ENCODE measurements around the gene PARP14. TPM values are rescaled to one million over a fixed set of nuclear protein-coding genes. Genes with fewer than 3 reads are reported as not detected.

The PARP14 gene
- total RNA-seq, 1 experiment from 2014 or later: 17.4 TPM

DNA sequence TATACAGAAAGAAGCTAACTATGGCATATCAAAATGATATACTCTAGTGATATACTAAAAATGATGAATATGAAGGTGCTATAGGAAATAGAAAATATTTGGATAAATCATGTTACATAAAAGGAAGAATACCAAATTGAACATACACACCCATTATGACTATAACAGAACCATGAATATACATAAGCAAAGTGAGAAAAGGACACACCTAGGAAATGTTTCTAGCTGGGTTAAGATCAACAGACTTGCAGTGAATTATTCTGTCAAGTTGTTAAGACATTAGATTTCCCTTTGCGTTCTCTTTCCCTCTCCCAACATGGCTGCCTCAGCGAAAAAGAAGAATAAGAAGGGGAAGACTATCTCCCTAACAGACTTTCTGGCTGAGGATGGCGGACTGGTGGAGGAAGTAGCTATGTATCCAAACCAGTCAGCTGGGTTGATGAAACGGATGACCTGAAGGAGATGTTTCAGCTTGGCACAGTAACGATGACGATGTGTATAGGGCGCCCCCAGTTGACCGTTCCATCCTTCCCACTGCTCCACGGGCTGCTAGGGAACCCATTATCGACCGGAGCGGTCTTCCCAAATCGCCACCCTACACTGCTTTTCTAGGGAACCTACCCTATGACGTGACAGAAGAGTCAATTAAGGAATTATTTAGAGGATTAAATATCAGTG, 20.2 kb upstream of the PARP14 start:
- Histone ChIP-seq H3K79me1 (ENCODE audit: insufficient read depth, low read depth, low read length, poor library complexity, severe bottlenecking) (no peaks in the 10 kb centered on the region), H3K14ac (ENCODE audit: insufficient read depth, low read length) (no peak overlapping the region), H3T11ph (ENCODE audit: low read length) (no peak overlapping the region), H3K27me3 (ENCODE audit: insufficient read depth, low read length) (no peaks in the 10 kb centered on the region), H3K18ac (ENCODE audit: insufficient read length, low read depth, low read length) (no peak overlapping the region), H2BK12ac (ENCODE audit: insufficient read length, low read depth, low read length) (no peak overlapping the region), H2AK5ac (ENCODE audit: insufficient read length, low read length) (no peak overlapping the region), H4K5ac (ENCODE audit: insufficient read length, low read depth, low read length) (no peak overlapping the region), H2BK5ac (ENCODE audit: insufficient read length, low read length) (no peak overlapping the region), H3K56ac (ENCODE audit: insufficient read length, low read depth, low read length) (no peak overlapping the region), H3K23me2 (ENCODE audit: insufficient read length, low read depth, low read length, poor library complexity, severe bottlenecking) (no peaks in the 10 kb centered on the region), H3K4me2 (ENCODE audit: insufficient read depth, insufficient read length, low read length) (no peak overlapping the region), H3K23ac (ENCODE audit: insufficient read length, low read depth, low read length) (no peak overlapping the region), H3K9ac (ENCODE audit: extremely low read depth, insufficient read length, low read length) (no peak overlapping the region), H2BK15ac (ENCODE audit: low read depth, low read length) (no peak overlapping the region), H4K8ac (replicated peaks; ENCODE audit: insufficient read length, low read depth, low read length) (no peak overlapping the region), H2AFZ (ENCODE audit: low read length) (no peak overlapping the region), H3K4ac (ENCODE audit: low read depth, low read length) (no peak overlapping the region), H3K27ac (ENCODE audit: insufficient read length, low read depth, low read length) (no peak overlapping the region), H4K20me1 (ENCODE audit: control insufficient read depth, insufficient read depth, insufficient read length) (no peaks in the 10 kb centered on the region), H4K91ac (ENCODE audit: insufficient read length, low read depth, low read length) (no peak overlapping the region), H2BK120ac (ENCODE audit: low read depth, low read length, poor library complexity, severe bottlenecking) (no peak overlapping the region), H3K79me2 (ENCODE audit: insufficient read depth, low read length) (no peaks in the 10 kb centered on the region), H3K9me3 (ENCODE audit: control insufficient read depth, low read depth, low read length) (no peaks in the 10 kb centered on the region), H2BK20ac (ENCODE audit: low read depth, low read length, poor library complexity, severe bottlenecking) (no peak overlapping the region), H3K4me1 (ENCODE audit: insufficient read depth, low read length) (no peaks in the 10 kb centered on the region)
- WGBS (ENCODE audit: extremely low coverage, insufficient read length, low lambda C conversion rate): no CpG with 5 or more reads among the region's 14 CpGs
- no peaks in the 10 kb centered on the region; a peak in 1 of 5 replicates for H3K9me3 Mint-ChIP-seq
- H3K27ac Mint-ChIP-seq: no peak overlapping the region
- H3K36me3 Mint-ChIP-seq (ENCODE audit: insufficient read depth in 1 of 3, low read depth in 3 of 3): no peaks in the 10 kb centered on the region
- TF ChIP-seq, protein P1, sequence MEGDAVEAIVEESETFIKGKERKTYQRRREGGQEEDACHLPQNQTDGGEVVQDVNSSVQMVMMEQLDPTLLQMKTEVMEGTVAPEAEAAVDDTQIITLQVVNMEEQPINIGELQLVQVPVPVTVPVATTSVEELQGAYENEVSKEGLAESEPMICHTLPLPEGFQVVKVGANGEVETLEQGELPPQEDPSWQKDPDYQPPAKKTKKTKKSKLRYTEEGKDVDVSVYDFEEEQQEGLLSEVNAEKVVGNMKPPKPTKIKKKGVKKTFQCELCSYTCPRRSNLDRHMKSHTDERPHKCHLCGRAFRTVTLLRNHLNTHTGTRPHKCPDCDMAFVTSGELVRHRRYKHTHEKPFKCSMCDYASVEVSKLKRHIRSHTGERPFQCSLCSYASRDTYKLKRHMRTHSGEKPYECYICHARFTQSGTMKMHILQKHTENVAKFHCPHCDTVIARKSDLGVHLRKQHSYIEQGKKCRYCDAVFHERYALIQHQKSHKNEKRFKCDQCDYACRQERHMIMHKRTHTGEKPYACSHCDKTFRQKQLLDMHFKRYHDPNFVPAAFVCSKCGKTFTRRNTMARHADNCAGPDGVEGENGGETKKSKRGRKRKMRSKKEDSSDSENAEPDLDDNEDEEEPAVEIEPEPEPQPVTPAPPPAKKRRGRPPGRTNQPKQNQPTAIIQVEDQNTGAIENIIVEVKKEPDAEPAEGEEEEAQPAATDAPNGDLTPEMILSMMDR (conservative IDR thresholded peaks at IDR 0.05): peak; percentile 70
- DNase-seq: peak; percentile 70
- H3K4me3 Mint-ChIP-seq: no peak overlapping the region; a peak in 1 of 5 replicates
- H3K27me3 Mint-ChIP-seq (ENCODE audit: low read depth): peaks cover 17% of the 10 kb centered on the region
- H3K4me1 Mint-ChIP-seq: peaks cover 0 to 7% of the 10 kb centered on the region in 2 experiments; a peak in 1 of 4 replicates
